ENCODE data around the gene XCL1. TPM values are rescaled to one million over a fixed set of nuclear protein-coding genes. Genes with fewer than 3 reads are reported as not detected.

XCL1 gene
- total and polyA plus RNA-seq, 2 experiments from 2014 or later, result 0.24 TPM; not detected in 1

DNA sequence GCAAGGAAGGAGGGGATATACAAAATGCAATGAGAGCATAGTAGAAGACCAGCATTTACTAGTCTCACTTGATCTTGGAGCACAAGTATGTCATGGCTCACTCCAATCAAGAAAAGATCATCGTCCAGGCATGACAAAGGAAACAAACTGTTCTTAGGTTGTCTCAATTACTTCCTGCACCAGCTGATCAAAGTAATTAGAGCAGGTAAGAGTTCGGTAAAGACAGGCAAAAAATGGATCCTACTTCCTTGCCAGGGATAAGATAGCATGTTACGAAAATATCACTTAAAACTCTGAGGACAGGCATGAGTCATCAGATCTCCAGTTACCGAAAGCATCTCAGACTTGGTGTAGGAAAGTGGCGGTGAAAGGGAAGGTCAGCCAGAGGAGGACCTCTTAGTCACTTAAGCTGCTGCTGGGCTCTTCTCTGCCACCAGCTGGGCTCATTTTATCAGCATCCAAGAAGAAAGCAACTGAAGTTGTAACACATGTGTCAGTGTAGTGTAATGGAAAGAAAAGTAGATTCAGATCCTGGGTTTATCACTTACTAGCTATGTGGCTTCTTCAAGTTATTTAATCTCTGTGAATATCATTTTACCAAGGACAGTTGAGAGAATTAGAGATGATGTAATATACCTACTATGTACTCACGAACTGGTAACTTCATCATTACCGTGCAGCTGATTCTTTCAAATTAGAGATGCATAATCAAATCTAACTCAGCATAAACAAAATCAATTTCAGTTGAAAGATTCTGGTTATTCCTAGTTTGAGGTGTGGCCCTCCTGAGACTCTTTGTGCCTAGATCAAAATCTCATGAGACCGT, 46.8 kb downstream of the XCL1 start (continued):
- TF ChIP-seq ZNF462 (CRISPR knock-in tag; IDR thresholded peaks at IDR 0.05) (no peak), CTCF (conservative IDR thresholded peaks at IDR 0.05; ENCODE audit: low read depth in 2 of 2) (no peak), EZH2 (IDR thresholded peaks at IDR 0.05; ENCODE audit: low read depth, unreplicated experiment) (no peak), JUNB (IDR thresholded peaks at IDR 0.05; ENCODE audit: unreplicated experiment) (no peak)

DNA sequence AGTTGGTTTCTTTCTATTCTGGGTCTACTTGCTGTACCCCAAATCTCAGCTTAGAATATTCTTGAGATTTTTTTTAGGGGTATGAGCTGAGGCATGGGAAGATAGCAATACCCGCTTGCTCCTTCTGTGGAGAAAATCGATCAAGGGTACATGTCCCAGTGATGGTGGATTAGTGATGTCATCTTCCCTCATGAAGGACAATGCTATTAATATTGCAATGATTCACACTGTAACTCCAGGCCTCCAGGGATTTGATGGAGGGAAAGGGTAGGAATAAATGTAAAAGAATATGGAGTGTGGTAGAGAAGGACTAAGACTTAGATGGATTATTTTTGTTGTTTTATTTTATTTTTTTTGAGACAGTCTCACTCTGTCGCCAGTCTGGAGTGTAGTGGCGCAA, 47.4 kb downstream of the XCL1 start:
- Histone ChIP-seq H4K20me1 (replicated peaks; ENCODE audit: insufficient read depth) (no peaks in the 10 kb centered on the region), H2AFZ (no peak overlapping the region), H3K27me3 (ENCODE audit: insufficient read depth) (no peaks in the 10 kb centered on the region), H3F3A (replicated peaks; ENCODE audit: low read depth) (no peaks in the 10 kb centered on the region), H3K4me1 (ENCODE audit: insufficient read depth) (no peaks in the 10 kb centered on the region), H3K79me2 (replicated peaks; ENCODE audit: insufficient read depth) (no peaks in the 10 kb centered on the region), H3K9me2 (ENCODE audit: insufficient read depth) (0 out of 2 replicates have a peak, but pooled peaks cover 10% of the 10 kb centered on the region), H3K27ac (ENCODE audit: low read depth) (no peak overlapping the region), H3K4me2 (no peak overlapping the region), H3K36me3 (ENCODE audit: insufficient read depth) (no peaks in the 10 kb centered on the region), H3K4me3 (no peak overlapping the region)
- TF ChIP-seq CTCF (conservative IDR thresholded peaks at IDR 0.05; ENCODE audit: low read depth in 2 of 2), result no peak
- TF ChIP-seq, protein P1, sequence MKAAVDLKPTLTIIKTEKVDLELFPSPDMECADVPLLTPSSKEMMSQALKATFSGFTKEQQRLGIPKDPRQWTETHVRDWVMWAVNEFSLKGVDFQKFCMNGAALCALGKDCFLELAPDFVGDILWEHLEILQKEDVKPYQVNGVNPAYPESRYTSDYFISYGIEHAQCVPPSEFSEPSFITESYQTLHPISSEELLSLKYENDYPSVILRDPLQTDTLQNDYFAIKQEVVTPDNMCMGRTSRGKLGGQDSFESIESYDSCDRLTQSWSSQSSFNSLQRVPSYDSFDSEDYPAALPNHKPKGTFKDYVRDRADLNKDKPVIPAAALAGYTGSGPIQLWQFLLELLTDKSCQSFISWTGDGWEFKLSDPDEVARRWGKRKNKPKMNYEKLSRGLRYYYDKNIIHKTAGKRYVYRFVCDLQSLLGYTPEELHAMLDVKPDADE (IDR thresholded peaks at IDR 0.05), result no peak
- no peak for TF ChIP-seq EZH2 (IDR thresholded peaks at IDR 0.05; ENCODE audit: low read depth, unreplicated experiment)
- TF ChIP-seq ZNF114 (CRISPR knock-in tag; IDR thresholded peaks at IDR 0.05), result no peak
- H3K27me3 Mint-ChIP-seq (ENCODE audit: insufficient read depth, low read depth, poor library complexity), result peaks cover 3% of the 10 kb centered on the region
- H3K9me3 Mint-ChIP-seq, result no peaks in the 10 kb centered on the region
- H3K4me1 Mint-ChIP-seq, result peaks cover 3% of the 10 kb centered on the region; the same call in 1 of the 3 replicates
- H3K36me3 Mint-ChIP-seq (ENCODE audit: low read depth), result no peaks in the 10 kb centered on the region
- ATAC-seq, result no peak
- DNase-seq (ENCODE audit: low spot score), result no peak
- H3K27ac Mint-ChIP-seq, result no peak overlapping the region
- no peak overlapping the region for H3K4me3 Mint-ChIP-seq

All from GM23338 (cell line).